ENCODE data around the gene MRPL12.

MRPL12 gene

GRCh38 chr17:81713004-81713555, 9.9 kb downstream of the MRPL12 start:
- Histone ChIP-seq H3K9ac (ENCODE audit: low read length) (peak overlapping the region; percentile 93), H3K4me3 (ENCODE audit: insufficient read depth, low read length, poor library complexity, severe bottlenecking) (peak overlapping the region; percentile 86), H3K9me3 (ENCODE audit: insufficient read depth, low read length) (no peaks in the 10 kb centered on the region), H4K20me1 (ENCODE audit: low read depth, low read length) (no peaks in the 10 kb centered on the region), H3K36me3 (ENCODE audit: low read length) (no peaks in the 10 kb centered on the region), H3K9me2 (replicated peaks; ENCODE audit: insufficient read depth, low read length) (no peaks in the 10 kb centered on the region), H3K27ac (ENCODE audit: low read depth, low read length) (peak overlapping the region; percentile 41; the same call in 1 of the 2 replicates), H3K79me2 (ENCODE audit: insufficient read depth, low read length) (peaks cover 27% of the 10 kb centered on the region), H2AFZ (ENCODE audit: low read depth, low read length, severe bottlenecking) (no peak overlapping the region), H3K27me3 (ENCODE audit: low read length) (no peaks in the 10 kb centered on the region), H3F3A (ENCODE audit: insufficient read depth) (peaks cover 25% of the 10 kb centered on the region), H3K4me2 (ENCODE audit: low read depth, low read length, poor library complexity, severe bottlenecking) (peak overlapping the region; percentile 80)
- TF ChIP-seq CTCF (IDR thresholded peaks at IDR 0.05; ENCODE audit: insufficient read depth, low read length, poor library complexity, severe bottlenecking) (no peak), EZH2phosphoT487 (conservative IDR thresholded peaks at IDR 0.05; ENCODE audit: low read length) (no peak)

GRCh38 chr17:81713556-81714411, 10.6 kb downstream of the MRPL12 start:
- H3K27ac ChIP-seq (ENCODE audit: low read depth, low read length), result no peak overlapping the region
- no peaks in the 10 kb centered on the region for H3K9me2 ChIP-seq (replicated peaks; ENCODE audit: insufficient read depth, low read length)
- peak overlapping the region; percentile 86 for H3K4me3 ChIP-seq (ENCODE audit: insufficient read depth, low read length, poor library complexity, severe bottlenecking)
- no peaks in the 10 kb centered on the region for H4K20me1 ChIP-seq (ENCODE audit: low read depth, low read length)
- no peaks in the 10 kb centered on the region for H3K36me3 ChIP-seq (ENCODE audit: low read length)
- peak overlapping the region; percentile 80 for H3K4me2 ChIP-seq (ENCODE audit: low read depth, low read length, poor library complexity, severe bottlenecking)
- H3F3A ChIP-seq (ENCODE audit: insufficient read depth), result peaks cover 25% of the 10 kb centered on the region
- H3K9me3 ChIP-seq (ENCODE audit: insufficient read depth, low read length), result no peaks in the 10 kb centered on the region
- no peak overlapping the region for H2AFZ ChIP-seq (ENCODE audit: low read depth, low read length, severe bottlenecking)
- no peaks in the 10 kb centered on the region for H3K27me3 ChIP-seq (ENCODE audit: low read length)
- H3K79me2 ChIP-seq (ENCODE audit: insufficient read depth, low read length), result peaks cover 27% of the 10 kb centered on the region
- H3K9ac ChIP-seq (ENCODE audit: low read length), result peak overlapping the region; percentile 93
- TF ChIP-seq CTCF (IDR thresholded peaks at IDR 0.05; ENCODE audit: insufficient read depth, low read length, poor library complexity, severe bottlenecking), result no peak
- no peak for TF ChIP-seq EZH2phosphoT487 (conservative IDR thresholded peaks at IDR 0.05; ENCODE audit: low read length)

DNA sequence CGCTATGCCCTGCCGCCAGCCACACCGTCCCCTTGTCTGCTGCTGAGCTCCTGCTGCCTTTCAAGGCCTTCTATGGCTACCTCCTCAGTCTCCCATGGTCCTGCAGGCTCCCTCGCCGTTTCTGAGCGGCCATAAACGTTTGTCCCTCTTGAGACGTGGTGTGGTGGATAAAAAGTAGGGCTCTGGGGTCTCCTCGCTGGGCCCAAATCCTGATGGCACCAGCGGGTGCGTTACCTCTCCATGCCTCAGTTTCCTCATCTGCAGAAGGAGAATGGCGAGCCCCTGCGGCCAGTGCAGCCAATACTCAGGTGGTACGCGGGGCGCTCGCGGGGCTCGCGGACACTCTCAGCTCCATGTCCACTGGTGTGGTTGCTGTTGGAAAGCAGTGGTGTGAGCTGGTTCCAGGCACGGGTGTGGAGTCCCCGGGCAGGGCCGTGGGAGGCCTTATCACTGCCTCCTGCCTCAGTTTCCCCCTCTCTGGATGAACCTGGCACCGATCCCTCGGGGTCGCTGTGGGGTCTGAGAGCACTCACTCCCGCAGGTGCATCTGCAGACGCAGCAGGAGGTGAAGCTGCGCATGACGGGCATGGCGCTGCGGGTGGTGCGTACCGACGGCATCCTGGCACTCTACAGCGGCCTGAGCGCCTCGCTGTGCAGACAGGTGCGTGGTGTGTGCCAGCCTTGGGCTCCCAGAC, 11.4 kb downstream of the MRPL12 start:
- Histone ChIP-seq H3K27ac (ENCODE audit: low read depth, low read length) (no peak overlapping the region), H3K9ac (ENCODE audit: low read length) (no peak overlapping the region)

More for the DNA sequence above, 11.4 kb downstream of the MRPL12 start:
- Histone ChIP-seq H3K4me3 (ENCODE audit: insufficient read depth, low read length, poor library complexity, severe bottlenecking) (no peak overlapping the region), H3K27me3 (ENCODE audit: low read length) (no peaks in the 10 kb centered on the region), H3F3A (ENCODE audit: insufficient read depth) (peaks cover 17% of the 10 kb centered on the region; the same call in 1 of the 2 replicates), H3K9me2 (replicated peaks; ENCODE audit: insufficient read depth, low read length) (no peaks in the 10 kb centered on the region), H4K20me1 (ENCODE audit: low read depth, low read length) (no peaks in the 10 kb centered on the region), H3K36me3 (ENCODE audit: low read length) (no peaks in the 10 kb centered on the region), H2AFZ (ENCODE audit: low read depth, low read length, severe bottlenecking) (no peak overlapping the region), H3K79me2 (ENCODE audit: insufficient read depth, low read length) (peaks cover 27% of the 10 kb centered on the region), H3K4me2 (ENCODE audit: low read depth, low read length, poor library complexity, severe bottlenecking) (no peak overlapping the region), H3K9me3 (ENCODE audit: insufficient read depth, low read length) (no peaks in the 10 kb centered on the region)
- TF ChIP-seq EZH2phosphoT487 (conservative IDR thresholded peaks at IDR 0.05; ENCODE audit: low read length) (no peak), CTCF (IDR thresholded peaks at IDR 0.05; ENCODE audit: insufficient read depth, low read length, poor library complexity, severe bottlenecking) (no peak)

All from SU-DHL-6 (cell line).